Limb (tissue), 2 donors: ENCODE measurements around the gene NSUN3.
"Not testable (repeated sequence)": the region's sequence is repeated elsewhere in the genome, so short reads cannot be mapped to it uniquely, and the experiment has no call there.

Source experiments
- DNase-seq, 2 donors: peaks; one replicate each; pipeline ENCODE4 v3.0.0-alpha.2; 2016; ENCODE audit errors: extremely low spot score in 2 of 2

NSUN3 gene

DNA sequence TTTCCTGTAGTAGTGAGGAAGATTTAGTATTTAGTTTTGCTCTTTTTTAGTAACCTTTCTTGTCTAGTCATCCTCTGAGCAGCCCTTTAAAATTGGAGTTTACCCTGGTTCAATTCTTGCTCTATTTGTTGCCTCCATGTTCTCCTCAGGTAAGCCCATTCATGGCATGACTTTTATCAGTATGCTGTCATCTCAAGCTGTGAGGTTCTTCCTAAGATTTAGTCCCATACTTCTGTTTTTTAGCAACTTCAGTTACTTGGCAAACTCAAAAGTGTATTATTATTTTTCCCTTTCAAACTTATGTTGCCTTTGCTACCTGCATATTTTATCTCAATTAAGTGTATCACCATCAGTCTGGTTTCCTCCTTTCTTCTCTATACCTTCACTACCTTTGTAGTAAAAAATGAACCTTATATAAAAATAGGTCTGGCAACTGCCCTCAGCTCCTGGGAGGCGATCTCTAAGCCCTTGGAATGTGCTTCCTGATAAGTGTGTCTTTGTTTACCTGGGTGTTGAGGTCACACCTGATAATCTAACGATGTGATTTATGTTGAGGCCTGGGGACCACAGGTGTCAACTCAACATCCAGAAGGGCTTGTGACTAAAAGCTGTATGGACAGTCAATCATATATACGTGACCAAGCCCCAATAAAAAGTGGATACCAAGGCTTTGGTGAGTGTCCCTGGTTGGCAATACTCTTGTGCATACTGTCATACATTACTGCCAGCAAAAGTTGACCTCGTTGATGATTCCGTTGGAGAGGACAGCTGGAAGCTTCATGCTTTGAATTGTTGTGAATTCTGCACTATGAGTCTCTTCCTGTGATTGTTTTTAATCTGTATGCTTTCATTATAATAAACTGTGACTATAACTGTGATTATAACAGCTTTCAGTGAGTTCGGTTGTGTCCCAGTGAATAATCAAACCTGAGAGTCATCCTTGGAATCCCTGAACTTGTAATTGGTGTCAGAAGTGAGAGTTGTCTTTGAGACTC is 3.9 kb downstream of the NSUN3 start:
- no peak for DNase-seq

- peak in 1 of 2 donors; percentile 51 for DNase-seq
Measured at GRCh38 chr3:94069194-94069813, 6.4 kb downstream of the NSUN3 start.

- no peak for DNase-seq
Measured at GRCh38 chr3:94070341-94070911, 7.6 kb downstream of the NSUN3 start.

- DNase-seq, result no peak
Measured at GRCh38 chr3:94071713-94072284, 8.9 kb downstream of the NSUN3 start.

DNA sequence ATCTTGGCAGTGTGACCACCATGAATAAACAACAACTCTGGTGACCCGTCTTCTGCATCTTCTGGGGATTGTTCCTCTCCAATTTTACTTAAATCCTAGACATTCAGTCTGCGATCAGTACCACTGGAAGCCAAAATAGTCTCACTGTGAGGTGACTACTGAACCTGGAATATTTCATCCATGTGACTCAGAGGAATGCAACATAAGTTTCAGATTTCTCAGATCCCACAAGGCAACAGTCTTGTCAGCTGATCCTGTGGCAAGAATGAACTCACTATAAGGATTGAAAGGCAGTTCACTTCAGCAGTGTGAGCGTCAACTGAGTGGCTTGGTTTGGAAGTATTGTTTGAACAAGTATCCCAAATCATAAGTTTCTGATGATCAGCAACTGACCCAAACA is 13.2 kb downstream of the NSUN3 start:
- no peak for DNase-seq

- DNase-seq, result not testable (repeated sequence)
Measured at GRCh38 chr3:94080552-94080951, 17.7 kb downstream of the NSUN3 start.

- DNase-seq, result no peak
Measured at GRCh38 chr3:94081884-94082283, 19.0 kb downstream of the NSUN3 start.

DNA sequence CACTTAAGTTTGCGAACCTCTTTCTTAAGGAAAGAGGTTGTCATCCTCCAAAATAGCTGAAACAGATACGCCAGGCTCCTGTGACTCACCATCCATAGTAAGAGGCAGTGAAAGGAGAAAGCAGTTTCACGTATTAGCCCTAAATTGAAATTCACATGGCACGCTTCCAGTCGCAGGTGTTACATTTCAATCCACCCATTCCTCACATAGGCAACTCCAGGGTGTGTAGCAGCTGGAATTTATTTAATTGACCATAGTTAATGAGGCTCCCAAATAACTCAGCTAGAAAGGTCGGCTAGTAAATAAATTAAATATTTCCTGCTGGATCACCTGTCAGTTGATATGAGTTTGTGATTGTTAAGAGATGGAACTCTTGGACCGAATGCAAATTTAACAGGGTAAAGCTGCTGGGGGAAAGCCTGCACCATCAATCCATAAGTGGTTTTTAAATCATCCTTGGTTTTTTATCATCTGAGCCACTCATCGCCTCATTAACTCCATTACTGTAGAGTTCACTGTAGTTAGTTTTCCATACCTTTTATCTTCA is 19.6 kb downstream of the NSUN3 start:
- DNase-seq, result no peak

GRCh38 chr3:94083261-94083660 is 20.4 kb downstream of the NSUN3 start:
- no peak for DNase-seq

DNA sequence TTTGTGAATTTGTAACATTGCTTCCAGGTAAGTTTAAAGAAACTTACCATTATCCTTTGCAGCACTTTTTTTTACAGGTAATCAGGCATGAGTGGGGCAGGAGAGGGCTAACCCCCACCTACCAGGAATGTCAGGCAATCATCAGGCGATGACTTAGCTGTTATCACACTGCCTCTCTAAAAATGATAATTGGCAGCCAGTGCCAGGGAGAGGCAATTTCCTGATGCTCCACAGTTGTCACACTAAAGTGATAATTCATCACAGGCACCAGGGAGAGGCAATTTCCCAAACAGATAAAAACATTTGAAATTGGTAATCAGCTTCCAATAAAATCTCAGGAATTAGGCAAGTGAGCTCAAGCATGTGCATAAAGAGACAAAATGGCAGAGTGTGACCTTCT is 26.3 kb downstream of the NSUN3 start:
- DNase-seq, result no peak

- DNase-seq, result no peak
Measured at GRCh38 chr3:94092086-94092485, 29.2 kb downstream of the NSUN3 start.

DNA sequence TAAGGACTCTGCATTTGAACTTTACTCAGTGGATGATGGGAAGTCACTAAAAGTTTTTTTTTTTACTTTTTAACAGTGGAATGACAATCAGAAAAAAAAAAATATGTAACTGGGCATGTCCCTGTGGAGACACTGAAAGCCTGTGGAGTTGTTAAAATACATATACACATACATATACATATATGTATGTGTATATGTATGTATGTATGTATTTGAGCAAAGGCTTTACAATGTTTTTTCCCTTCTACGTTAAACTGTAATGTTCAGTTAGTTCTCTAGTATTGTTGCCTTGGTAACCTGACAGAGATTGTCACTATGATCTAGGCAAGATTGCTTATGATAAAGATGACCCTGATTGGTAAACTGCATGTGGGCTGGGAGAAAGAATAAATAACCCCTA is 30.3 kb downstream of the NSUN3 start:
- no peak for DNase-seq

DNA sequence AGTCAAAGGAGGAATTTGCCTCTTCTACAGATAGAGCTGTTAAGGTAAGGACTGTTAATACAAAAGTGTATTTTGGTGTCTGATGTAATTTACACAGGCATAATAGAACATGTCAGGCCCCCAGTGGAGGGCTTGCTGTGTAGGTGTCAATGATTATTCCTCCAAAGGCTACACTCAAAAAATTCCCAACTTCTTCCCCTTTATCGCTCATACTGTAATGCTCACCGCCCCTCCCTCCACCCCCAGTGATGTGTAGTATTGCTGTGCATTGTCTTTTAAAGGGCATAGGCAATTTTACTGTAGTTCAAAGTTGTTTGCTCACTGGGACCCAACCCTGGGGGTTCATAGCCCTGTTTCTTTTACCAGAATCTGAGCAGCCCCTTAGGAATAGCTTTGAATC is 32.2 kb downstream of the NSUN3 start:
- DNase-seq, result no peak

- DNase-seq, result no peak
Measured at GRCh38 chr3:94098452-94098851, 35.6 kb downstream of the NSUN3 start.

DNA sequence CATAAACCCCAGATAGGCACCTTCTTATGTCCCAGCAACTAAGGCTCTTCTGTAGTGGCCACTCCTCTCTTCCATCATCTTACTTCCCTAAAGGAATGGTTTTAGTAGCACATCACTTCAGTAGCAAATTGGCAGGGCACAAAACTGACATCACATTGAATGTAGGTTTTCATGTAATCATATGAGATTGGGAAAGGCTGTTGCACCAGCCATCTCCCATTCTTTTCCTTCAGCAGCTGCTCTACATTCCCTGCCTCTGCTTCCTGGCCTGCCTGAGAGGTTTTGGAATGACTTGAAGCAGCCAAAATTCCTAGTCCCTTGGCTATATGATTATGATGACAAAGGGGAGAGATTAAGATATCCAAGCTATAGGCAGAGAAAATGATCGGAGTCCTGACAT is 36.5 kb downstream of the NSUN3 start:
- DNase-seq, result no peak

- no peak for DNase-seq
Measured at GRCh38 chr3:94101860-94102259, 39.0 kb downstream of the NSUN3 start.

- DNase-seq, result no peak
Measured at GRCh38 chr3:94106268-94106667, 43.4 kb downstream of the NSUN3 start.

- DNase-seq, result not testable (repeated sequence)
Measured at GRCh38 chr3:94110232-94110631, 47.4 kb downstream of the NSUN3 start.

DNA sequence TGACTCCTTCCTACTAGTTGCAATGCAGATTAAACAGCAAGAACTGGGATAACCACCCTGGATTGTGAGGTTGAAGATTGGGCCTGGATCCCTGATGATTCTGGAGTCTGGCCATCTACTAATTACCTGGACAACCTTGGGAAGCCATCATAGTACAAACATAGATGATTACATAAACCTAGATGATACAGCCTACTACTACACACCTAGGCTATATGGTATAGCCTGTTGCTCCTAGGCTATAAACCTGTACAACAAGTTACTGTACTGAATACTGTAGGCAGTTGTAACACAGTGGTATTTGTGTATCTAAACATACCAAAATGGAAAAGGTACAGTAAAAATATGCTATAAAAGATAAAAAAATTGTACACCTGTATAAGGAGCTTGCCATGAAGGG is 48.0 kb downstream of the NSUN3 start:
- DNase-seq, result no peak

DNA sequence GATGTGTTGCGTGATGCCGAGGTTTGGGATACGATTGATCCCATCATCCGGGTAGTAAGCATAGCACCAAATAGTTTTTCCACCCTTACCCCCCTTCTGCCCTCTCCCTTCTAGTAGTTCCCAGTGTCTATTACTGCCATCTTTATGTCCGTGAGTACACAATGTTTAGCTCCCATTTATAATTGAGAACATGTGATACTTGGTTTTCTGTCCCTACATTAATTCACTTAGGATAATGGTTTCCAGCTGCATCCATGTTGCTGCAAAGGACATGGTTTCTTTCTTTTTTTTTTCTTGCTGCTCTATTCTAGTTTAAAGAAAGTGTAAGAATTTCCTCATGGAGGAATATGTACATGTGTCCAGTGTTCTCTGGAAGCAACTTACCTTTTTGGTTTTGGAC is 51.8 kb downstream of the NSUN3 start:
- DNase-seq, result peak in 1 of 2 donors; percentile 5

- no peak for DNase-seq
Measured at GRCh38 chr3:94115482-94115881, 52.6 kb downstream of the NSUN3 start.

GRCh38 chr3:94117729-94118128 is 54.9 kb downstream of the NSUN3 start:
- no peak for DNase-seq
